H9 (cell line): ENCODE results near the gene CEP43. TPM values are rescaled to one million over a fixed set of nuclear protein-coding genes. Genes with fewer than 3 reads are reported as not detected.

Experiments
- DNase-seq: peaks from one replicate; pipeline ENCODE4 v3.0.0-alpha.2; 2017
- H2AFZ ChIP-seq: one replicate; pipeline ENCODE4 v1.6.1; 2013; ENCODE audit warnings: mild to moderate bottlenecking, low read length, control low read depth, moderate library complexity
- H2AK5ac ChIP-seq: 2 replicates; pipeline ENCODE4 v1.6.1; 2013; ENCODE audit warnings: low read length, control low read depth, mixed read lengths; ENCODE audit not compliant: insufficient read length
- H2BK120ac ChIP-seq: one replicate; pipeline ENCODE4 v1.6.1; 2013; ENCODE audit warnings: low read depth, mild to moderate bottlenecking, low read length, control low read depth, inconsistent platforms; ENCODE audit not compliant: poor library complexity, severe bottlenecking
- H2BK12ac ChIP-seq: 2 replicates; pipeline ENCODE4 v1.6.1; 2013; ENCODE audit warnings: low read length, control low read depth, mixed read lengths, low read depth; ENCODE audit not compliant: insufficient read length
- H2BK15ac ChIP-seq: 2 replicates; pipeline ENCODE4 v1.6.1; 2013; ENCODE audit warnings: low read depth, low read length, control low read depth
- H2BK20ac ChIP-seq: one replicate; pipeline ENCODE4 v1.6.1; 2013; ENCODE audit warnings: low read depth, mild to moderate bottlenecking, low read length, control low read depth, inconsistent platforms; ENCODE audit not compliant: poor library complexity, severe bottlenecking
- H2BK5ac ChIP-seq: 2 replicates; pipeline ENCODE4 v1.6.1; 2013; ENCODE audit warnings: low read length, control low read depth, mixed read lengths; ENCODE audit not compliant: insufficient read length
- H3K14ac ChIP-seq: 2 replicates; pipeline ENCODE4 v1.6.1; 2013; ENCODE audit warnings: low read length, control low read depth; ENCODE audit not compliant: insufficient read depth
- H3K18ac ChIP-seq: 2 replicates; pipeline ENCODE4 v1.6.1; 2013; ENCODE audit warnings: low read depth, mild to moderate bottlenecking, mixed read lengths, low read length, control low read depth; ENCODE audit not compliant: insufficient read length
- H3K23ac ChIP-seq: 2 replicates; pipeline ENCODE4 v1.6.1; 2013; ENCODE audit warnings: low read length, control low read depth, mixed read lengths, low read depth; ENCODE audit not compliant: insufficient read length
- H3K23me2 ChIP-seq: 2 replicates; pipeline ENCODE4 v1.6.1; 2013; ENCODE audit warnings: low read depth, mild to moderate bottlenecking, mixed read lengths, low read length, control low read depth; ENCODE audit not compliant: insufficient read length, poor library complexity, severe bottlenecking
- H3K27ac ChIP-seq: 2 replicates; pipeline ENCODE4 v1.5.1; 2013; ENCODE audit warnings: low read length, control low read depth, mixed read lengths, low read depth; ENCODE audit not compliant: insufficient read length
- H3K27me3 ChIP-seq: 2 replicates; pipeline ENCODE4 v1.6.1; 2013; ENCODE audit warnings: low read length, control low read depth, inconsistent platforms; ENCODE audit not compliant: insufficient read depth
- H3K4ac ChIP-seq: 2 replicates; pipeline ENCODE4 v1.6.1; 2013; ENCODE audit warnings: low read depth, mild to moderate bottlenecking, control low read depth, inconsistent platforms, low read length, moderate library complexity
- H3K4me1 ChIP-seq: 2 replicates; pipeline ENCODE4 v1.6.1; 2013; ENCODE audit warnings: low read length, control low read depth, inconsistent platforms; ENCODE audit not compliant: insufficient read depth
- H3K4me2 ChIP-seq: 2 replicates; pipeline ENCODE4 v1.6.1; 2013; ENCODE audit warnings: low read length, control low read depth, mixed read lengths; ENCODE audit not compliant: insufficient read length, insufficient read depth
- H3K56ac ChIP-seq: 2 replicates; pipeline ENCODE4 v1.6.1; 2013; ENCODE audit warnings: low read depth, mild to moderate bottlenecking, mixed read lengths, low read length, control low read depth; ENCODE audit not compliant: insufficient read length
- H3K79me1 ChIP-seq: 2 replicates; pipeline ENCODE4 v1.6.1; 2013; ENCODE audit warnings: low read depth, mild to moderate bottlenecking, moderate library complexity, low read length, control low read depth, inconsistent platforms; ENCODE audit not compliant: insufficient read depth, poor library complexity, severe bottlenecking
- H3K79me2 ChIP-seq: 2 replicates; pipeline ENCODE4 v1.6.1; 2013; ENCODE audit warnings: low read length, control low read depth, inconsistent platforms; ENCODE audit not compliant: insufficient read depth
- H3K9ac ChIP-seq: 2 replicates; pipeline ENCODE4 v1.6.1; 2013; ENCODE audit warnings: low read length, control low read depth, mixed read lengths; ENCODE audit not compliant: insufficient read length; ENCODE audit errors: extremely low read depth
- H3K9me3 ChIP-seq: one replicate; pipeline ENCODE4 v1.6.1; 2013; ENCODE audit warnings: low read depth, low read length, inconsistent platforms; ENCODE audit not compliant: control insufficient read depth
- H3T11ph ChIP-seq: one replicate; pipeline ENCODE4 v1.6.1; 2013; ENCODE audit warnings: mild to moderate bottlenecking, low read length, control low read depth, inconsistent platforms
- H4K20me1 ChIP-seq: one replicate; pipeline ENCODE4 v1.6.1; 2013; ENCODE audit not compliant: control insufficient read depth, insufficient read length, insufficient read depth
- H4K5ac ChIP-seq: 2 replicates; pipeline ENCODE4 v1.6.1; 2013; ENCODE audit warnings: low read depth, mild to moderate bottlenecking, mixed read lengths, low read length, control low read depth; ENCODE audit not compliant: insufficient read length
- H4K8ac ChIP-seq: replicated peaks from 2 replicates; pipeline ENCODE4 v1.6.1; 2013; ENCODE audit warnings: low read length, control low read depth, mixed read lengths, low read depth; ENCODE audit not compliant: insufficient read length
- H4K91ac ChIP-seq: 2 replicates; pipeline ENCODE4 v1.6.1; 2013; ENCODE audit warnings: low read depth, mild to moderate bottlenecking, moderate library complexity, mixed read lengths, low read length, control low read depth; ENCODE audit not compliant: insufficient read length
- H3K27ac Mint-ChIP-seq, 3 experiments: 2 replicates in 2 of 3; 3 replicates in 1 of 3; pipeline ENCODE4 v1.8.0; 2020 to 2021; ENCODE audit warnings: mixed read lengths in 3 of 3, mild to moderate bottlenecking in 1 of 3, moderate library complexity in 1 of 3
- H3K27me3 Mint-ChIP-seq: 2 replicates; pipeline ENCODE4 v1.8.0; 2021; ENCODE audit warnings: low read depth, mild to moderate bottlenecking, moderate library complexity, mixed read lengths
- H3K36me3 Mint-ChIP-seq, 3 experiments: 2 replicates in 2 of 3; 3 replicates in 1 of 3; pipeline ENCODE4 v1.8.0; 2020 to 2021; ENCODE audit warnings: low read depth in 3 of 3, mixed read lengths in 3 of 3; ENCODE audit not compliant: insufficient read depth in 1 of 3
- H3K4me1 Mint-ChIP-seq, 2 experiments: 2 replicates each; pipeline ENCODE4 v1.8.0; 2020; ENCODE audit warnings: mixed read lengths in 2 of 2
- H3K4me3 Mint-ChIP-seq, 2 experiments: 2 replicates in 1 of 2; 3 replicates in 1 of 2; pipeline ENCODE4 v1.8.0; 2020 to 2021; ENCODE audit warnings: mild to moderate bottlenecking in 2 of 2, mixed read lengths in 2 of 2, moderate library complexity in 1 of 2
- H3K9me3 Mint-ChIP-seq, 2 experiments: 2 replicates in 1 of 2; 3 replicates in 1 of 2; pipeline ENCODE4 v1.8.0; 2020; ENCODE audit warnings: mild to moderate bottlenecking in 2 of 2, mixed read lengths in 2 of 2, moderate library complexity in 1 of 2
- WGBS: extraction: QIAGEN DNeasy Blood & Tissue Kit; methylation state at CpG from one replicate; pipeline ENCODE4 v1.1.7; 2013; ENCODE audit warnings: missing lambda C conversion rate, low lambda C conversion rate, mixed read lengths; ENCODE audit not compliant: insufficient read length; ENCODE audit errors: extremely low coverage; 5-methylcytosine and 5-hydroxymethylcytosine counted together
- total RNA-seq: library from RNA; stranded (reverse); gene quantifications from 2 replicates; pipeline ENCODE4 v1.2.1, GENCODE V29; 2021
- TF ChIP-seq, protein P1 (sequence below): fragments of 200-600 bp; sonication (generic); conservative IDR thresholded peaks from 3 replicates; pipeline ENCODE4 v1.8.0; 2021; ENCODE audit warnings: antibody characterized with exemption, mild to moderate bottlenecking

CEP43 gene
- total RNA-seq, 1 experiment from 2014 or later: 33.6 TPM

- no peak overlapping the region for H3K56ac ChIP-seq
- H2BK15ac ChIP-seq: no peak overlapping the region
- H3K9me3 Mint-ChIP-seq: no peaks in the 10 kb centered on the region; a peak in 2 of 5 replicates
- H3K14ac ChIP-seq: no peak overlapping the region
- no peaks in the 10 kb centered on the region for H3K9me3 ChIP-seq
- H4K8ac ChIP-seq: no peak overlapping the region
- no peak overlapping the region for H4K91ac ChIP-seq
- H3K79me1 ChIP-seq: no peaks in the 10 kb centered on the region
- no peak overlapping the region for H2BK20ac ChIP-seq
- no peaks in the 10 kb centered on the region for H3K27me3 ChIP-seq
- no peaks in the 10 kb centered on the region for H3K4me1 Mint-ChIP-seq
- H3K18ac ChIP-seq: no peak overlapping the region
- no peak overlapping the region for H4K5ac ChIP-seq
- no peak for DNase-seq
- H3K36me3 Mint-ChIP-seq: peaks cover 26 to 38% (median 29%) of the 10 kb centered on the region in 3 experiments
- H3K4me3 Mint-ChIP-seq: no peak overlapping the region
- H3K4ac ChIP-seq: no peak overlapping the region
- no peak overlapping the region for H2AFZ ChIP-seq
- no peak overlapping the region for H3K9ac ChIP-seq
- H2BK5ac ChIP-seq: no peak overlapping the region
- H3K23me2 ChIP-seq: no peaks in the 10 kb centered on the region
- no peaks in the 10 kb centered on the region for H3K27me3 Mint-ChIP-seq
- WGBS: no CpG with 5 or more reads among the region's 3 CpGs
- no peak overlapping the region for H3K23ac ChIP-seq
- no peaks in the 10 kb centered on the region for H3K4me1 ChIP-seq
- H2BK12ac ChIP-seq: no peak overlapping the region
- H3K27ac ChIP-seq: no peak overlapping the region
- no peak overlapping the region for H3K27ac Mint-ChIP-seq
- TF ChIP-seq, protein P1, sequence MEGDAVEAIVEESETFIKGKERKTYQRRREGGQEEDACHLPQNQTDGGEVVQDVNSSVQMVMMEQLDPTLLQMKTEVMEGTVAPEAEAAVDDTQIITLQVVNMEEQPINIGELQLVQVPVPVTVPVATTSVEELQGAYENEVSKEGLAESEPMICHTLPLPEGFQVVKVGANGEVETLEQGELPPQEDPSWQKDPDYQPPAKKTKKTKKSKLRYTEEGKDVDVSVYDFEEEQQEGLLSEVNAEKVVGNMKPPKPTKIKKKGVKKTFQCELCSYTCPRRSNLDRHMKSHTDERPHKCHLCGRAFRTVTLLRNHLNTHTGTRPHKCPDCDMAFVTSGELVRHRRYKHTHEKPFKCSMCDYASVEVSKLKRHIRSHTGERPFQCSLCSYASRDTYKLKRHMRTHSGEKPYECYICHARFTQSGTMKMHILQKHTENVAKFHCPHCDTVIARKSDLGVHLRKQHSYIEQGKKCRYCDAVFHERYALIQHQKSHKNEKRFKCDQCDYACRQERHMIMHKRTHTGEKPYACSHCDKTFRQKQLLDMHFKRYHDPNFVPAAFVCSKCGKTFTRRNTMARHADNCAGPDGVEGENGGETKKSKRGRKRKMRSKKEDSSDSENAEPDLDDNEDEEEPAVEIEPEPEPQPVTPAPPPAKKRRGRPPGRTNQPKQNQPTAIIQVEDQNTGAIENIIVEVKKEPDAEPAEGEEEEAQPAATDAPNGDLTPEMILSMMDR: no peak
- H3K4me2 ChIP-seq: no peak overlapping the region
- H3T11ph ChIP-seq: no peak overlapping the region
- H2BK120ac ChIP-seq: no peak overlapping the region
- H2AK5ac ChIP-seq: no peak overlapping the region
- H4K20me1 ChIP-seq: no peaks in the 10 kb centered on the region
- H3K79me2 ChIP-seq: no peaks in the 10 kb centered on the region
Observed at GRCh38 chr6:166980738-166981137, 18.5 kb upstream of the CEP43 start.
